Stimulated activated CD8-positive, alpha-beta memory T cell treated with anti-CD3 and anti-CD28 coated beads, Interleukin-15, amount 100 ng/mL, for 1 hour (primary cell): ENCODE results near the gene STAC3.

Experiments used
- DNase-seq: peaks from one replicate; pipeline ENCODE4 v3.0.0-alpha.2; 2020; ENCODE audit warnings: low read depth

The STAC3 gene

DNA sequence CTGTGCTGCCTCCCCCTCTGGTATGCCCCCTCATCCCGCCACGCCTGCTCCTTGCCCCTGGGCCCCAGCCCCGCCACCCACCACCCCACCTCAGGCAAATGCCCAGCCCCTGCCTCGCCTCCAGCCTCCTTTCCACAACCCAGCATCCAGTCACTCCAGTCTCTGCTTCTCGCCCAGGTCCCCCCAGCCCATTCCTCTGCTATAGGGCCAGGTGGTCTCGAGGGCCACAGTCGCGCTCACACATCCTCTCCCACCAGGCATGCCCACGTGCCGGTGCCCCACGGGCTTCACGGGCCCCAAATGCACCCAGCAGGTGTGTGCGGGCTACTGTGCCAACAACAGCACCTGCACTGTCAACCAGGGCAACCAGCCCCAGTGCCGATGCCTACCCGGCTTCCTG, 40.5 kb downstream of the STAC3 start:
- no peak for DNase-seq

DNA sequence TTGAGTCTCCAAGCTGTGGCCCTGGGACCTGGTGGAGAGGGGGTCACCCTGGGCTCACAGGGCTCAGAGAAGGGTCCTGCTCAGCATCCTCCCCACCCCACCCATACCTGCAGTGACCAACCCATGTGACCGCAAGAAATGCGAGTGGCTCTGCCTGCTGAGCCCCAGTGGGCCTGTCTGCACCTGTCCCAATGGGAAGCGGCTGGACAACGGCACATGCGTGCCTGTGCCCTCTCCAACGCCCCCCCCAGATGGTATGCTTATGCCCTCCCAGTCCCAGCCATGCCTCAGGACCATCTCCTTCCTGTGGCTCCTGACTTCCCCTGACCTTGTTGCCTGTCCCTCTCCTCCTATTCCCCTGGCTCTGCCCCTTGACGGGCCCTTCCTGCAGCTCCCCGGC, 41.1 kb downstream of the STAC3 start:
- no peak for DNase-seq

DNA sequence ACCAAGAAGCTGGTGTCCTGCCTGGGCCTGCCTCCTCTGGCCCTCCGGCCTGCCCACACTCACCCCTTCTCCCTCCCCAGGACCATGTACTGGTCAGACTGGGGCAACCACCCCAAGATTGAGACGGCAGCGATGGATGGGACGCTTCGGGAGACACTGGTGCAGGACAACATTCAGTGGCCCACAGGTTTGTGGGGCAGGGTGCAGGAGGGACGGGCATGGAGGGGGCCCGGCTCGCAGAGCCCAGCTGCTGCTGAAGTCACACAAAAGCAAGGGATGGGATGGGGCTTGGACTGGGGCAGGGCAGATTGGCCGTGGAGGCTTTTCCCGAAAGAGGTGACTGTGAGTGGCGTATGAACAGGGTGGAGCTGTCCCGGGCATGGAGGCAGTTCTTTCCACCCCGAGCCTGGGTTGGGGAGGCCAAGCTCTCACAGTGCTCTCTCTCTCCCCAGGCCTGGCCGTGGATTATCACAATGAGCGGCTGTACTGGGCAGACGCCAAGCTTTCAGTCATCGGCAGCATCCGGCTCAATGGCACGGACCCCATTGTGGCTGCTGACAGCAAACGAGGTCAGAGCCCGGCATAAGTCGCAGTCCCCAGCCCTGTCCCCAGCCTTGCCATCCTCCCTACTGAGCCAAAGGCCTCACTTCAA, 42.2 kb downstream of the STAC3 start:
- no peak for DNase-seq

DNA sequence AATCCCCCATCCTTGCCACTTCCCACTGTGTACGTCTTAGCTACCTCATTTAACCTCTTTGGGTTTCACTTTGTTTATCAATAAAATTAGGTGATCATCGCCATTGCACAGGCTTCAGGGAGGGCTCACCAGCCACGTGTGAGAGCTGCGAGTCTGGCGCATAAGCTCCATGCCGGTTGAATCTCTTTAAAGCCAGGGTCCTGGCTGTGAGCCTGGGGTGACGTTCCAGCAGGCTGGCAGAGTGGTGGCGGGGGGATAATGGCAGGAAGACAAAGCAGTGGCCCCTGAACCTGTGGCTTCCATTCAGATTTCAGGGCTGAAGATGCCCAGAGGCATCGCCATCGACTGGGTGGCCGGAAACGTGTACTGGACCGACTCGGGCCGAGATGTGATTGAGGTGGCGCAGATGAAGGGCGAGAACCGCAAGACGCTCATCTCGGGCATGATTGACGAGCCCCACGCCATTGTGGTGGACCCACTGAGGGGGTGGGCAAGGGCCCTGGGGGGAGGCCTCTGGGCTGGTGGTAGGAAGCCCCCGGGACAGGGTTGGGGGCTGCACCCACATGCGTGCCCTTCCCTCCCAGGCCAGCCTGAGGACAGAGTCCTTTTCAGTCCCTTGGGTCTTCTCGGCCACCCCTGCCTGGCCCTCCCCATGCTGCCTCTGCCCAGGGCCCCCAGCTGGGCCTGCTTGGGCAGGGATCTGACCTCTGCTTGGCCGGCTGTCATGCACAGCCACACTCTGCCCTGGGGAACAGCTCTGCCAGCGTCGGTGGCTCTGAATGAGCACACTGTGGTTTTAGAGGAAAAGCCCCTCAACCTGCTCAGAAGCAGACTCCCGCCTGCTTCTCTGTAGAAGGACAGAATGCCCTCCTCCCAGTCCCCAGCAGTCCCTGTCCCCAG, 43.0 kb downstream of the STAC3 start:
- no peak for DNase-seq

DNA sequence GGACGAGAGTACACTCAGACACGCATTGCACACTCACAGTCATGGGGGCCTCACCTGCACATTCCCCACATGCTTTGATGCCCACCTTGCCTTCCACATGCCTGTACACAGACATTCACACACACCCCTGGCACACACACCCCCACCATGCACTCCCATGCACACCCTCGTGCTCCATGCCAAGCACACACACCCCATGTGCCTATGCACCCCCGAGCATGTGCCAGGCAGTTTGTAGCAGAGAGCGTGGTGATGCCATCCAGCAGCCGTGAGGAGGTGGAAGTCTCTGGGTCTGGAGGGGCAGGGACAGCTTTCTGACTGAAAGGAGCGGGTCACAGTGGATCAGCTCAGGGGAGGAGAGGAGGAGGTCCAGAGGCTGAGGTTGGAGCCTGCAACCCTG, 45.1 kb downstream of the STAC3 start:
- no peak for DNase-seq

DNA sequence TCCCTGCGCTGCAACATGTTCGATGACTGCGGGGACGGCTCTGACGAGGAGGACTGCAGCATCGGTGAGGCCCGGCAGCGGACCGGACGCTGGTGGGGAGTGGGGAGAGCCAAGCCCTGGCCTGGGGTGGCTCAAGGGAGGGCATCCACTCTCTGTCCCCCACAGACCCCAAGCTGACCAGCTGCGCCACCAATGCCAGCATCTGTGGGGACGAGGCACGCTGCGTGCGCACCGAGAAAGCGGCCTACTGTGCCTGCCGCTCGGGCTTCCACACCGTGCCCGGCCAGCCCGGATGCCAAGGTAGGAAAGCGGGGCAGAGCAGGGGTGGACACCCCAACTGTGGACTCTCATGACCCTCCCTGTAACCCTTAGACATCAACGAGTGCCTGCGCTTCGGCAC, 45.8 kb downstream of the STAC3 start:
- DNase-seq: no peak

DNA sequence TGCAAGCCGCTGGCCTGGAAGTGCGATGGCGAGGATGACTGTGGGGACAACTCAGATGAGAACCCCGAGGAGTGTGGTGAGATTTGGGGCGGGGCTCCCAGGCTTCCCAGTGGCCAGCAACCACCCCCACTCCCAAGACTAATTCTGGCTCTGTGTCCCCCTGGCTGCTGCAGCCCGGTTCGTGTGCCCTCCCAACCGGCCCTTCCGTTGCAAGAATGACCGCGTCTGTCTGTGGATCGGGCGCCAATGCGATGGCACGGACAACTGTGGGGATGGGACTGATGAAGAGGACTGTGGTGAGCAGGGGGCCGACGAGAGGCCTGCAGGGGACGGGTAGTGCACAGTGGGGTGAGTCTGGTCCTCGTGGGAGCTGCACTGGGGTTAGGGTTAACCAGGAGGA, 46.5 kb downstream of the STAC3 start:
- DNase-seq: no peak

DNA sequence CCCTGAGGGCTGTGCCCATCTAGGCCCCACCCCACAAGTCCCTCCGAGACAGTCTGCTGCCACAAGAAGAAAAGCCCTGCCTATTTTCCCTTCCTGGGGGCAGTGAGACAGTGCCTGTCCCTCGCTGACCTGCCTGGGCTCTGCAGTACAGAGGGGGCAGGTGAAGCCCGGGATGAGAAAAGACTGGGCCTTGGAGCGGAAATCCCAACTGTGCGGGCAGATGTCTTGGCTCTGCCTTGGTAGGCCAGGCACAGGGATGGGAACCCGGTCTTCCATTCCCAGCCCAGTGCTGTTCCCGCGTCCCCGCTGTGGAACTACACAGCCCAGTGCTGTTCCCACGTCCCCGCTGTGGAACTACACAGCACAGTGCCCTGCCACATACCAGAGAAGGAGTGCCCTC, 47.2 kb downstream of the STAC3 start:
- no peak for DNase-seq

DNA sequence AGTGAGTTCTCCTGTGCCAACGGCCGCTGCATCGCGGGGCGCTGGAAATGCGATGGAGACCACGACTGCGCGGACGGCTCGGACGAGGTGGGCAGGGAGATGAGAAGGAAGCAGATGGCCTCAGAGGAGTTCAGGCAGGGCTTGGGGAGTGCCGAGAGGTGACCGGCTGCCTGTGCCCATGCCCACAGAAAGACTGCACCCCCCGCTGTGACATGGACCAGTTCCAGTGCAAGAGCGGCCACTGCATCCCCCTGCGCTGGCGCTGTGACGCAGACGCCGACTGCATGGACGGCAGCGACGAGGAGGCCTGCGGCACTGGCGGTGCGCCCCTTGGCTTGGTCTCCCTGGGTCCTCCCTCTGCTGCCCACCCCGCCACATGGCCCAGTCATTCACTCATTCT, 47.8 kb downstream of the STAC3 start:
- DNase-seq: no peak

DNA sequence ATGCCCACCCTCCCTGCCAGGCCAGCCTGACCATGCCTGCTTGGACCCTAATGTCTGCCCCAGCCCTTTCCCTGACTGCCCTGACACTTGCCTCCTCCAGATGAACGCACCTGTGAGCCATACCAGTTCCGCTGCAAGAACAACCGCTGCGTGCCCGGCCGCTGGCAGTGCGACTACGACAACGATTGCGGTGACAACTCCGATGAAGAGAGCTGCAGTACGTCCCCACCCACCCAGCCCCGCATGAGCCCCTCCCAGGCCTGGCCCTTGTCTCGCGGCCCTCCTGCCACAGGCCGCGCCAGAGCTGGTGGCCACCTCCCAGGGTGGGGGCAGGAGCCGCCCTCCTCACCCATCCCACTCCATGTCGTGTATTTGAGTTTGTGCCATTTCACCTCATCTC, 48.7 kb downstream of the STAC3 start:
- DNase-seq: no peak

DNA sequence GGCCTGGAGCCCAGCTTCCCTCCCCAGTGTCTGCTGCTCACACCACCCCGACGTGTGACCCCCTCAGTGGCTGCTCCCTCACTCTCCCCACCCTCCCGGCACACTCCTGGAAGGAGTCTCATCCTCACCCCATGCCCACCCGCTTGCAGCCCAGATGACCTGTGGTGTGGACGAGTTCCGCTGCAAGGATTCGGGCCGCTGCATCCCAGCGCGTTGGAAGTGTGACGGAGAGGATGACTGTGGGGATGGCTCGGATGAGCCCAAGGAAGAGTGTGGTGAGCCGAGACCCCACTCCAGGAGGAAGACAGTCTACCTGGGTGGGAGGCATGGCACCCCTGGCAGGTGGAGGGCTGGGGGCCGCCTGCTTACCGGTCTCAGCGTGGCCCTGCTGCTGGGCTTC, 49.4 kb downstream of the STAC3 start:
- DNase-seq: no peak

DNA sequence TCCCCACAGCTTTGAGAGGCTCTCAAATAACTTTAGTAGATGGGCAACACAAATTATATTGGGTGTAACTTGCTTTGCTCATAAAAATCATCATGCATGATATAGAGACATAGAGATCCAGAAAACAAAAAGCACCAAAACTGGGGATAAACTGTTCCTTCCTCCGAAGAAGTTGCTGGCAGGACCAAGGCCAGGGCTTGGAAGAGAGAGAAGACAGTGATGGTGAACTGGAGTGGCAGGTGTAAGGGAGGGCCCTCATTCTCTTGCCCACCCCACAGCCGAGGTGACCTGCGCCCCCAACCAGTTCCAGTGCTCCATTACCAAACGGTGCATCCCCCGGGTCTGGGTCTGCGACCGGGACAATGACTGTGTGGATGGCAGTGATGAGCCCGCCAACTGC, 49.8 kb downstream of the STAC3 start:
- DNase-seq: no peak

DNA sequence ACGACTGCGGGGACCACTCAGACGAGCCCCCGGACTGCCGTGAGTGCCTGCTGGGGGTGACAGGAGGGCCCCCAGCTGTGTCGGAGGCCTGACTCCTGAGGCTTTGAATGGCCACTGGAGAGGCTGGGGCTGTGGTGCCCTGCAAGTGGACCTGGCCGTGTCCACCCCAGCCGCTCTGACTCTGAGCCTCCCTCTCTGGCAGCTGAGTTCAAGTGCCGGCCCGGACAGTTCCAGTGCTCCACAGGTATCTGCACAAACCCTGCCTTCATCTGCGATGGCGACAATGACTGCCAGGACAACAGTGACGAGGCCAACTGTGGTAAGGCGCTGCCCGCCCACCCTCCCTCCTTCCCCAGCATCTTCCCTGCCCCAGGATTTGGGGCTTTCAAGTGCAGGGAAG, 50.5 kb downstream of the STAC3 start:
- no peak for DNase-seq

DNA sequence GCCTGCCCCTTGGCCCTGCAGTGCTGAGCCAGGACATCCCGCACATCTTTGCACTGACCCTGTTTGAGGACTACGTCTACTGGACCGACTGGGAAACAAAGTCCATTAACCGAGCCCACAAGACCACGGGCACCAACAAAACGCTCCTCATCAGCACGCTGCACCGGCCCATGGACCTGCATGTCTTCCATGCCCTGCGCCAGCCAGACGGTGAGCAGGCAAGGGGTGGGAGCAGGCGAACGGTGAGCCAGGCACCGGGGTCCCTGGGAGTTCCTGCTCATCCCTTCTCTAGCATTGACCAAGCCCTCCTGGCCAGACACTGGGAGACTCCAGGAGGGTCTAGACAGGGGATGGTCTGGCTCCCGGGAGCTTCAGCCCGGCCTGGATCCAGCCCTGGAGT, 51.8 kb downstream of the STAC3 start:
- DNase-seq: no peak

DNA sequence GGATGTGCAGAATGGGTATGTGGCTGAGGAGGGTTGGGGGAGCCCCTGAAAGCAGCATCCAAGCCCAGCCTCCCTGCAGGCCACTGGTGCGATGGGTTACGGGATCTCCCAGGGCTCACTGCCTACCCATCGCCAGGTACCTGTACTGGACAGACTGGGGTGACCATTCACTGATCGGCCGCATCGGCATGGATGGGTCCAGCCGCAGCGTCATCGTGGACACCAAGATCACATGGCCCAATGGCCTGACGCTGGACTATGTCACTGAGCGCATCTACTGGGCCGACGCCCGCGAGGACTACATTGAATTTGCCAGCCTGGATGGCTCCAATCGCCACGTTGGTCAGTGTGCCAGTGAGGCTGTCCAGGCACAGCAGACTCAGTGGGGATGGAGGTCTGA, 52.7 kb downstream of the STAC3 start:
- no peak for DNase-seq

DNA sequence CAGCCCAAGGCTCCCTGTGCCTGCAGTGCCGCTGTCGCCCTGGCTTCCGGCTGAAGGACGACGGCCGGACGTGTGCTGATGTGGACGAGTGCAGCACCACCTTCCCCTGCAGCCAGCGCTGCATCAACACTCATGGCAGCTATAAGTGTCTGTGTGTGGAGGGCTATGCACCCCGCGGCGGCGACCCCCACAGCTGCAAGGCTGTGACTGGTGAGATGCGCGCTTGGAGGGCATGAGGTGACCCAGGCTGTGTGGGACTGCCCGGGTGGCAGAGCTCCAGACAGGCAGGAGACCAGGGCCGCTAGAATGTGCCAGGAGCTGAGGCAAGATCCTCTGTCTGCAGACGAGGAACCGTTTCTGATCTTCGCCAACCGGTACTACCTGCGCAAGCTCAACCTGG, 54.0 kb downstream of the STAC3 start:
- DNase-seq: no peak

DNA sequence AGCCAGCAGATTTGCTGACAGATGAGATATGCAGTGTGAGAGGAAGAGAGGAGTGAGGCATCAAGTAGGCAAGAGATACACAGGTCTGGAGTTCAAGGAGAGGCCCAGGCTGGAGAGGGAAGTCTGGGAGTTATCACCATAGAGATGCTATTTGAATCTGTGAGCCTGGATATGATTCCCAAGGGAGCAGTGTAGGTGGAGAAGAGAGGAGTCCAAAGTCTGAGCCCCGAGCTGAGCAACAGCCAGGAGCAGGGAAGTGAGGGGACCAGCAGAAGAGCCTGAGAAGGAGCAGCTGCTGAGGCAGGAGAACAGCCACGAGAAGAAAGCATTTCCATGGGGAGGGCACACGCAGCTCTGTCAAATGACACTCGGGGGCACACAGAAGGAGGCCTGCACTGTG, 54.5 kb downstream of the STAC3 start:
- DNase-seq: no peak

DNA sequence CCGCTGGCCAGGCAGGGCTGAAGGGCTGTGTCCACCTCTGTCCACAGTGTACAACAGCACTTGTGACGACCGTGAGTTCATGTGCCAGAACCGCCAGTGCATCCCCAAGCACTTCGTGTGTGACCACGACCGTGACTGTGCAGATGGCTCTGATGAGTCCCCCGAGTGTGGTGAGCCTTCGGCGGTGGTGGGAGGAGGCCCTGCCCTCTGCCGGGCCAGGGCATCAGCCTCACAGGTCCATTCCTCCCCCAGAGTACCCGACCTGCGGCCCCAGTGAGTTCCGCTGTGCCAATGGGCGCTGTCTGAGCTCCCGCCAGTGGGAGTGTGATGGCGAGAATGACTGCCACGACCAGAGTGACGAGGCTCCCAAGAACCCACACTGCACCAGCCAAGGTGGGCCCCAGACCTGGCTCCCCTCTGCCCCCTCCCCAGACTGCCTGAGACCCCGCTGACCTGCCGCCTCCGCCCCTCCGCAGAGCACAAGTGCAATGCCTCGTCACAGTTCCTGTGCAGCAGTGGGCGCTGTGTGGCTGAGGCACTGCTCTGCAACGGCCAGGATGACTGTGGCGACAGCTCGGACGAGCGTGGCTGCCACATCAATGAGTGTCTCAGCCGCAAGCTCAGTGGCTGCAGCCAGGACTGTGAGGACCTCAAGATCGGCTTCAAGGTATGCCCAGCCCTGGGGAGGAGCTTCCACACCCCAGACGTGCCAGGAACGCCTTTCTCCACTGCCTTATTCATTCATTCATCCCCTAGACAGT, 55.2 kb downstream of the STAC3 start:
- DNase-seq: no peak

DNA sequence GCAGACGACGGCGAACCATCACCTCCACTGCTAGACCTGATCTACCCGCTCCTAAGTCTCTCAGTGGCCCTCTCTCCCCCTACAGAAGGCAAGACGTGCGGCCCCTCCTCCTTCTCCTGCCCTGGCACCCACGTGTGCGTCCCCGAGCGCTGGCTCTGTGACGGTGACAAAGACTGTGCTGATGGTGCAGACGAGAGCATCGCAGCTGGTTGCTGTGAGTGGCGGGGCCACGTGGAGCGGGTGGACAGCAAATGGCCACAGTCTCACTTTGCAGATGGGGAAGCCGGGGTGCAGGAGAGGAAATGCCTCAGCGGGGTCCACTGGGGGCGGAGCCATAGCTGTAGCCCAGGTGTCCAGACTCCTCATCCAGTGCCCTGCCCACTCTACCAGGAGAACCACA, 55.8 kb downstream of the STAC3 start:
- no peak for DNase-seq

DNA sequence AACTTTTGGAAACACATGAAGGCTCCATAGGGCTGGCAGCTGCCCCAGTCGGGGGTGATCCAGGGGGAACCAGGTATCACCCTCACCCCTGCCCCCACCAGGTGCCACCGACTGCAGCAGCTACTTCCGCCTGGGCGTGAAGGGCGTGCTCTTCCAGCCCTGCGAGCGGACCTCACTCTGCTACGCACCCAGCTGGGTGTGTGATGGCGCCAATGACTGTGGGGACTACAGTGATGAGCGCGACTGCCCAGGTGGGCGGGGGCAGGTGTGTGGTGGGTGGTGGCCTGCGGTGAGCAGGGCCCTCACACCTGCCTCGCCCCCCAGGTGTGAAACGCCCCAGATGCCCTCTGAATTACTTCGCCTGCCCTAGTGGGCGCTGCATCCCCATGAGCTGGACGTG, 56.7 kb downstream of the STAC3 start:
- no peak for DNase-seq

DNA sequence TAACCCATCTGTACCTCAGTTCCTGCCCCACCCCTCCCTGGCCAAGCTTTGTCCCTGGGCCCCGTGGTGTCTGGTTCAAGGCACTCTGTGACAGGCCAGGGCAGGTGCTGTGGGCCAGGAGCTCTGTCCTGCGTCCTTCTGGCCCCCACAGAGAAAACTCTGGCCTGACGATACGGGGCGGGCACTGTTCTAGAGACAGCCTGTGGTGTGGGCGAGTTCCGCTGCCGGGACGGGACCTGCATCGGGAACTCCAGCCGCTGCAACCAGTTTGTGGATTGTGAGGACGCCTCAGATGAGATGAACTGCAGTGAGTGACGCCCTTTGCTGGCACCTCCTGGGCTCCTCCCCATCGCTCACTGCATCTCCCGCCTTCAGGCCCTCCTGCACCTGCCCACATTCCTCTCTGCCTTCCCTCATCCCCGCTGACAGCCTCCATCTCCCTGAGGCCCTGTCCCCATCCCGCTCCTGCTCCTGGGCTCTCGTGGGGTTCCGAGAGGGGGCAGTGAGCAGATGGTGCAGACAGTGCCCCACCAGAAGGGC, 57.2 kb downstream of the STAC3 start:
- no peak for DNase-seq
